ENCODE measurements around the gene CLSTN3.

GRCh38 chr12:7176595-7176994 is 46.4 kb downstream of the CLSTN3 start:
- TF ChIP-seq TAF1 (CRISPR knock-in tag; IDR thresholded peaks at IDR 0.05) (no peak), POLR2A (IDR thresholded peaks at IDR 0.05; ENCODE audit: insufficient read depth in 1 of 2, low read depth in 2 of 2, low read length in 2 of 2) (no peak), ZNF234 (CRISPR knock-in tag; conservative IDR thresholded peaks at IDR 0.05) (no peak), ZFP90 (CRISPR knock-in tag; IDR thresholded peaks at IDR 0.05; ENCODE audit: borderline replicate concordance) (no peak), ZBTB34 (CRISPR knock-in tag; IDR thresholded peaks at IDR 0.05) (no peak), ADNP (CRISPR knock-in tag; IDR thresholded peaks at IDR 0.05) (no peak), TEAD2 (CRISPR knock-in tag; IDR thresholded peaks at IDR 0.05) (no peak), KLF11 (CRISPR knock-in tag; IDR thresholded peaks at IDR 0.05) (no peak)
- TF ChIP-seq, protein P1, sequence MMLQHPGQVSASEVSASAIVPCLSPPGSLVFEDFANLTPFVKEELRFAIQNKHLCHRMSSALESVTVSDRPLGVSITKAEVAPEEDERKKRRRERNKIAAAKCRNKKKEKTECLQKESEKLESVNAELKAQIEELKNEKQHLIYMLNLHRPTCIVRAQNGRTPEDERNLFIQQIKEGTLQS (CRISPR knock-in tag; IDR thresholded peaks at IDR 0.05), result no peak
- TF ChIP-seq, protein P2, sequence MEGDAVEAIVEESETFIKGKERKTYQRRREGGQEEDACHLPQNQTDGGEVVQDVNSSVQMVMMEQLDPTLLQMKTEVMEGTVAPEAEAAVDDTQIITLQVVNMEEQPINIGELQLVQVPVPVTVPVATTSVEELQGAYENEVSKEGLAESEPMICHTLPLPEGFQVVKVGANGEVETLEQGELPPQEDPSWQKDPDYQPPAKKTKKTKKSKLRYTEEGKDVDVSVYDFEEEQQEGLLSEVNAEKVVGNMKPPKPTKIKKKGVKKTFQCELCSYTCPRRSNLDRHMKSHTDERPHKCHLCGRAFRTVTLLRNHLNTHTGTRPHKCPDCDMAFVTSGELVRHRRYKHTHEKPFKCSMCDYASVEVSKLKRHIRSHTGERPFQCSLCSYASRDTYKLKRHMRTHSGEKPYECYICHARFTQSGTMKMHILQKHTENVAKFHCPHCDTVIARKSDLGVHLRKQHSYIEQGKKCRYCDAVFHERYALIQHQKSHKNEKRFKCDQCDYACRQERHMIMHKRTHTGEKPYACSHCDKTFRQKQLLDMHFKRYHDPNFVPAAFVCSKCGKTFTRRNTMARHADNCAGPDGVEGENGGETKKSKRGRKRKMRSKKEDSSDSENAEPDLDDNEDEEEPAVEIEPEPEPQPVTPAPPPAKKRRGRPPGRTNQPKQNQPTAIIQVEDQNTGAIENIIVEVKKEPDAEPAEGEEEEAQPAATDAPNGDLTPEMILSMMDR (CRISPR knock-in tag; IDR thresholded peaks at IDR 0.05), result no peak
- TF ChIP-seq, protein P3, sequence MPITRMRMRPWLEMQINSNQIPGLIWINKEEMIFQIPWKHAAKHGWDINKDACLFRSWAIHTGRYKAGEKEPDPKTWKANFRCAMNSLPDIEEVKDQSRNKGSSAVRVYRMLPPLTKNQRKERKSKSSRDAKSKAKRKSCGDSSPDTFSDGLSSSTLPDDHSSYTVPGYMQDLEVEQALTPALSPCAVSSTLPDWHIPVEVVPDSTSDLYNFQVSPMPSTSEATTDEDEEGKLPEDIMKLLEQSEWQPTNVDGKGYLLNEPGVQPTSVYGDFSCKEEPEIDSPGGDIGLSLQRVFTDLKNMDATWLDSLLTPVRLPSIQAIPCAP (CRISPR knock-in tag; IDR thresholded peaks at IDR 0.05; ENCODE audit: low read depth), result no peak

Measured in HepG2 (cell line).